H9 (cell line): ENCODE results near the gene PSME1. TPM values are rescaled to one million over a fixed set of nuclear protein-coding genes. Genes with fewer than 3 reads are reported as not detected.

Source experiments
- DNase-seq: peaks from one replicate; pipeline ENCODE4 v3.0.0-alpha.2; 2017
- H2AFZ ChIP-seq: one replicate; pipeline ENCODE4 v1.6.1; 2013; ENCODE audit warnings: mild to moderate bottlenecking, low read length, control low read depth, moderate library complexity
- H2AK5ac ChIP-seq: 2 replicates; pipeline ENCODE4 v1.6.1; 2013; ENCODE audit warnings: low read length, control low read depth, mixed read lengths; ENCODE audit not compliant: insufficient read length
- H2BK120ac ChIP-seq: one replicate; pipeline ENCODE4 v1.6.1; 2013; ENCODE audit warnings: low read depth, mild to moderate bottlenecking, low read length, control low read depth, inconsistent platforms; ENCODE audit not compliant: poor library complexity, severe bottlenecking
- H2BK12ac ChIP-seq: 2 replicates; pipeline ENCODE4 v1.6.1; 2013; ENCODE audit warnings: low read length, control low read depth, mixed read lengths, low read depth; ENCODE audit not compliant: insufficient read length
- H2BK15ac ChIP-seq: 2 replicates; pipeline ENCODE4 v1.6.1; 2013; ENCODE audit warnings: low read depth, low read length, control low read depth
- H2BK20ac ChIP-seq: one replicate; pipeline ENCODE4 v1.6.1; 2013; ENCODE audit warnings: low read depth, mild to moderate bottlenecking, low read length, control low read depth, inconsistent platforms; ENCODE audit not compliant: poor library complexity, severe bottlenecking
- H2BK5ac ChIP-seq: 2 replicates; pipeline ENCODE4 v1.6.1; 2013; ENCODE audit warnings: low read length, control low read depth, mixed read lengths; ENCODE audit not compliant: insufficient read length
- H3K14ac ChIP-seq: 2 replicates; pipeline ENCODE4 v1.6.1; 2013; ENCODE audit warnings: low read length, control low read depth; ENCODE audit not compliant: insufficient read depth
- H3K18ac ChIP-seq: 2 replicates; pipeline ENCODE4 v1.6.1; 2013; ENCODE audit warnings: low read depth, mild to moderate bottlenecking, mixed read lengths, low read length, control low read depth; ENCODE audit not compliant: insufficient read length
- H3K23ac ChIP-seq: 2 replicates; pipeline ENCODE4 v1.6.1; 2013; ENCODE audit warnings: low read length, control low read depth, mixed read lengths, low read depth; ENCODE audit not compliant: insufficient read length
- H3K23me2 ChIP-seq: 2 replicates; pipeline ENCODE4 v1.6.1; 2013; ENCODE audit warnings: low read depth, mild to moderate bottlenecking, mixed read lengths, low read length, control low read depth; ENCODE audit not compliant: insufficient read length, poor library complexity, severe bottlenecking
- H3K27ac ChIP-seq: 2 replicates; pipeline ENCODE4 v1.5.1; 2013; ENCODE audit warnings: low read length, control low read depth, mixed read lengths, low read depth; ENCODE audit not compliant: insufficient read length
- H3K27me3 ChIP-seq: 2 replicates; pipeline ENCODE4 v1.6.1; 2013; ENCODE audit warnings: low read length, control low read depth, inconsistent platforms; ENCODE audit not compliant: insufficient read depth
- H3K4ac ChIP-seq: 2 replicates; pipeline ENCODE4 v1.6.1; 2013; ENCODE audit warnings: low read depth, mild to moderate bottlenecking, control low read depth, inconsistent platforms, low read length, moderate library complexity
- H3K4me1 ChIP-seq: 2 replicates; pipeline ENCODE4 v1.6.1; 2013; ENCODE audit warnings: low read length, control low read depth, inconsistent platforms; ENCODE audit not compliant: insufficient read depth
- H3K4me2 ChIP-seq: 2 replicates; pipeline ENCODE4 v1.6.1; 2013; ENCODE audit warnings: low read length, control low read depth, mixed read lengths; ENCODE audit not compliant: insufficient read length, insufficient read depth
- H3K56ac ChIP-seq: 2 replicates; pipeline ENCODE4 v1.6.1; 2013; ENCODE audit warnings: low read depth, mild to moderate bottlenecking, mixed read lengths, low read length, control low read depth; ENCODE audit not compliant: insufficient read length
- H3K79me1 ChIP-seq: 2 replicates; pipeline ENCODE4 v1.6.1; 2013; ENCODE audit warnings: low read depth, mild to moderate bottlenecking, moderate library complexity, low read length, control low read depth, inconsistent platforms; ENCODE audit not compliant: insufficient read depth, poor library complexity, severe bottlenecking
- H3K79me2 ChIP-seq: 2 replicates; pipeline ENCODE4 v1.6.1; 2013; ENCODE audit warnings: low read length, control low read depth, inconsistent platforms; ENCODE audit not compliant: insufficient read depth
- H3K9ac ChIP-seq: 2 replicates; pipeline ENCODE4 v1.6.1; 2013; ENCODE audit warnings: low read length, control low read depth, mixed read lengths; ENCODE audit not compliant: insufficient read length; ENCODE audit errors: extremely low read depth
- H3K9me3 ChIP-seq: one replicate; pipeline ENCODE4 v1.6.1; 2013; ENCODE audit warnings: low read depth, low read length, inconsistent platforms; ENCODE audit not compliant: control insufficient read depth
- H3T11ph ChIP-seq: one replicate; pipeline ENCODE4 v1.6.1; 2013; ENCODE audit warnings: mild to moderate bottlenecking, low read length, control low read depth, inconsistent platforms
- H4K20me1 ChIP-seq: one replicate; pipeline ENCODE4 v1.6.1; 2013; ENCODE audit not compliant: control insufficient read depth, insufficient read length, insufficient read depth
- H4K5ac ChIP-seq: 2 replicates; pipeline ENCODE4 v1.6.1; 2013; ENCODE audit warnings: low read depth, mild to moderate bottlenecking, mixed read lengths, low read length, control low read depth; ENCODE audit not compliant: insufficient read length
- H4K8ac ChIP-seq: replicated peaks from 2 replicates; pipeline ENCODE4 v1.6.1; 2013; ENCODE audit warnings: low read length, control low read depth, mixed read lengths, low read depth; ENCODE audit not compliant: insufficient read length
- H4K91ac ChIP-seq: 2 replicates; pipeline ENCODE4 v1.6.1; 2013; ENCODE audit warnings: low read depth, mild to moderate bottlenecking, moderate library complexity, mixed read lengths, low read length, control low read depth; ENCODE audit not compliant: insufficient read length
- H3K27ac Mint-ChIP-seq, 3 experiments: 2 replicates in 2 of 3; 3 replicates in 1 of 3; pipeline ENCODE4 v1.8.0; 2020 to 2021; ENCODE audit warnings: mixed read lengths in 3 of 3, mild to moderate bottlenecking in 1 of 3, moderate library complexity in 1 of 3
- H3K27me3 Mint-ChIP-seq: 2 replicates; pipeline ENCODE4 v1.8.0; 2021; ENCODE audit warnings: low read depth, mild to moderate bottlenecking, moderate library complexity, mixed read lengths
- H3K36me3 Mint-ChIP-seq, 3 experiments: 2 replicates in 2 of 3; 3 replicates in 1 of 3; pipeline ENCODE4 v1.8.0; 2020 to 2021; ENCODE audit warnings: low read depth in 3 of 3, mixed read lengths in 3 of 3; ENCODE audit not compliant: insufficient read depth in 1 of 3
- H3K4me1 Mint-ChIP-seq, 2 experiments: 2 replicates each; pipeline ENCODE4 v1.8.0; 2020; ENCODE audit warnings: mixed read lengths in 2 of 2
- H3K4me3 Mint-ChIP-seq, 2 experiments: 2 replicates in 1 of 2; 3 replicates in 1 of 2; pipeline ENCODE4 v1.8.0; 2020 to 2021; ENCODE audit warnings: mild to moderate bottlenecking in 2 of 2, mixed read lengths in 2 of 2, moderate library complexity in 1 of 2
- H3K9me3 Mint-ChIP-seq, 2 experiments: 2 replicates in 1 of 2; 3 replicates in 1 of 2; pipeline ENCODE4 v1.8.0; 2020; ENCODE audit warnings: mild to moderate bottlenecking in 2 of 2, mixed read lengths in 2 of 2, moderate library complexity in 1 of 2
- WGBS: extraction: QIAGEN DNeasy Blood & Tissue Kit; methylation state at CpG from one replicate; pipeline ENCODE4 v1.1.7; 2013; ENCODE audit warnings: missing lambda C conversion rate, low lambda C conversion rate, mixed read lengths; ENCODE audit not compliant: insufficient read length; ENCODE audit errors: extremely low coverage; 5-methylcytosine and 5-hydroxymethylcytosine counted together
- total RNA-seq: library from RNA; stranded (reverse); gene quantifications from 2 replicates; pipeline ENCODE4 v1.2.1, GENCODE V29; 2021
- TF ChIP-seq, protein P1 (sequence below): fragments of 200-600 bp; sonication (generic); conservative IDR thresholded peaks from 3 replicates; pipeline ENCODE4 v1.8.0; 2021; ENCODE audit warnings: antibody characterized with exemption, mild to moderate bottlenecking

Gene PSME1
- total RNA-seq, 1 experiment from 2014 or later = 109 TPM

DNA sequence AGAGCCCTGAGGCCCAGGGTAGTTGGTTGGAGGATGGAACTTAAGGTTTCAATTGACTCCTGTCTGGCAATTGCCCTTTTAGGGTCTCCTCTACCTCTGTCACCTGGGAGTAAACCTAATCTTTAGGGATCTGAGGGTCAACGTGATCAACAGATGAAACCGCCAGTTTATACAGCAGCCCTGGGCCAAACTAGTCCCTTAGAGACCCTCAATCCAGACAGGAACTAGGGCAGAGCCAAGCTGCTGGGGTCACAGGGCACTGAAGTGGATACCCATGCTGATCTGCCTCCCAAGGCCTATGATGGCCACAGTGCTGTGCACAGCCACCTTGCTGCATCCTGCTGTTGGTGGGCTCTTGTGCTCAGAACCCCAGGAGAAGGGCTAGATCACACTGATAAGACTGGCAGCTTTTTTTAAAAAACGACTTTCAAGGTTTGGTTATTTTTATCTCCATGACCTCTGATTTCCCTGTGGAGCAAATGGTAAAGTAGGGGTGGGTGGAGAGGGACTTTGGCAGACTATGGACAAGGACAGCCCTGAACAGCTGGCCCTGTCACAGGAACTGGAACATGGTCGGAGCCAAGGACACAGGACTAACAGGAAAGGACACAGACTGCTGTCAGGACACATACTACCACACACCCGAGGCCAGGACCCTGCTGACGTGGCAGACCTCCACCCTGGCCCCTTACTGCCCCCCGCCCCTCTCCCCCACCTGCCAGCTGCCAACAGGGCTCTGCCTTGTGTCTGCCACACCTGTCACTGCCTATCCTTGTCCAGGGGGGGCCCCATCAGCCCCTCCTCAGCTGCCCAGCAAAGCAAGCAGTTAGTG is 5.1 kb upstream of the PSME1 start:
- H3K56ac ChIP-seq = no peak overlapping the region
- Mint-ChIP-seq H3K36me3 (no peaks in the 10 kb centered on the region; a peak in 1 of 7 replicates), H3K4me1 (peaks cover 6 to 7% of the 10 kb centered on the region in 2 experiments; a peak in 3 of 4 replicates), H3K9me3 (0 out of 5 replicates have a peak, but pooled peaks cover 0 to 2% of the 10 kb centered on the region in 2 experiments), H3K4me3 (no peak overlapping the region), H3K27me3 (no peaks in the 10 kb centered on the region), H3K27ac (peak overlapping the region in 2 of 3 experiments; percentile 31 to 48; a peak in 2 of 7 replicates)
- TF ChIP-seq, protein P1, sequence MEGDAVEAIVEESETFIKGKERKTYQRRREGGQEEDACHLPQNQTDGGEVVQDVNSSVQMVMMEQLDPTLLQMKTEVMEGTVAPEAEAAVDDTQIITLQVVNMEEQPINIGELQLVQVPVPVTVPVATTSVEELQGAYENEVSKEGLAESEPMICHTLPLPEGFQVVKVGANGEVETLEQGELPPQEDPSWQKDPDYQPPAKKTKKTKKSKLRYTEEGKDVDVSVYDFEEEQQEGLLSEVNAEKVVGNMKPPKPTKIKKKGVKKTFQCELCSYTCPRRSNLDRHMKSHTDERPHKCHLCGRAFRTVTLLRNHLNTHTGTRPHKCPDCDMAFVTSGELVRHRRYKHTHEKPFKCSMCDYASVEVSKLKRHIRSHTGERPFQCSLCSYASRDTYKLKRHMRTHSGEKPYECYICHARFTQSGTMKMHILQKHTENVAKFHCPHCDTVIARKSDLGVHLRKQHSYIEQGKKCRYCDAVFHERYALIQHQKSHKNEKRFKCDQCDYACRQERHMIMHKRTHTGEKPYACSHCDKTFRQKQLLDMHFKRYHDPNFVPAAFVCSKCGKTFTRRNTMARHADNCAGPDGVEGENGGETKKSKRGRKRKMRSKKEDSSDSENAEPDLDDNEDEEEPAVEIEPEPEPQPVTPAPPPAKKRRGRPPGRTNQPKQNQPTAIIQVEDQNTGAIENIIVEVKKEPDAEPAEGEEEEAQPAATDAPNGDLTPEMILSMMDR = no peak
- no peaks in the 10 kb centered on the region for H4K20me1 ChIP-seq
- no peaks in the 10 kb centered on the region for H3K27me3 ChIP-seq
- H4K5ac ChIP-seq = no peak overlapping the region
- no peak overlapping the region for H2AK5ac ChIP-seq
- H2BK20ac ChIP-seq = no peak overlapping the region
- H3K4ac ChIP-seq = no peak overlapping the region
- no CpG with 5 or more reads among the region's 7 CpGs for WGBS
- no peak overlapping the region for H3T11ph ChIP-seq
- no peaks in the 10 kb centered on the region for H3K9me3 ChIP-seq
- H2BK120ac ChIP-seq = no peak overlapping the region
- H3K79me1 ChIP-seq = no peaks in the 10 kb centered on the region
- no peaks in the 10 kb centered on the region for H3K79me2 ChIP-seq
- no peak overlapping the region for H4K91ac ChIP-seq
- H3K14ac ChIP-seq = no peak overlapping the region
- no peaks in the 10 kb centered on the region for H3K4me1 ChIP-seq
- H3K27ac ChIP-seq = no peak overlapping the region
- no peak overlapping the region for H3K18ac ChIP-seq
- H2BK15ac ChIP-seq = no peak overlapping the region
- no peak overlapping the region for H2BK12ac ChIP-seq
- no peak overlapping the region for H2BK5ac ChIP-seq
- H2AFZ ChIP-seq = no peak overlapping the region
- no peak overlapping the region for H3K4me2 ChIP-seq
- peaks cover 5% of the 10 kb centered on the region for H3K23me2 ChIP-seq
- no peak for DNase-seq
- H4K8ac ChIP-seq = no peak overlapping the region
- no peak overlapping the region for H3K23ac ChIP-seq
- H3K9ac ChIP-seq = no peak overlapping the region
